Left lung (tissue), 14 donors: ENCODE results near the gene RINL. TPM values are rescaled to one million over a fixed set of nuclear protein-coding genes. Genes with fewer than 3 reads are reported as not detected.
A peak's percentile ranks its signal among the peaks of the same experiment; 100 is the strongest.

Experiments
- ATAC-seq: fragments of 200-7000 bp; cut with Tn5 transposase; one replicate; pipeline ENCODE4 v1.9.1; 2020; ENCODE audit warnings: moderate library complexity
- DNase-seq, 4 donors: peaks; one replicate each; pipeline ENCODE4 v3.0.0-alpha.2; 2013 to 2020
- H3K27ac ChIP-seq, 2 donors: fragments of 200-600 bp; sonication (generic) in 1 of 2; one replicate each; pipeline versions ENCODE4 v1.5.0 to v1.8.0; 2020 to 2021
- H3K27me3 ChIP-seq, 2 donors: fragments of 200-600 bp; sonication (generic) in 1 of 2; one replicate each; pipeline versions ENCODE4 v1.5.0 to v1.8.0; 2020 to 2021
- H3K36me3 ChIP-seq, 2 donors: fragments of 200-600 bp; sonication (generic) in 1 of 2; one replicate each; pipeline versions ENCODE4 v1.5.0 to v1.8.0; 2020 to 2021
- H3K4me1 ChIP-seq, 2 donors: fragments of 200-600 bp; one replicate each; pipeline ENCODE4 v1.8.0; 2021
- H3K4me3 ChIP-seq, 2 donors: fragments of 200-600 bp; sonication (generic) in 1 of 2; one replicate each; pipeline versions ENCODE4 v1.5.0 to v1.8.0; 2020 to 2021; ENCODE audit warnings: mild to moderate bottlenecking in 1 of 2
- H3K9me3 ChIP-seq, 2 donors: fragments of 200-600 bp; sonication (generic) in 1 of 2; one replicate each; pipeline versions ENCODE4 v1.5.0 to v1.8.0; 2020 to 2021
- CTCF ChIP-seq, 2 donors: fragments of 200-600 bp; sonication (generic) in 1 of 2; IDR thresholded peaks; one replicate each; pipeline versions ENCODE4 v1.5.0 to v1.8.0; 2021; ENCODE audit warnings: antibody characterized with exemption in 2 of 2
- intact Hi-C, 2 donors: fragments of 100-400 bp; cut with DNase I; formaldehyde crosslinking; loops; one replicate each; pipeline versions ENCODE4 v1.11.2 to v1.14.2; 2022
- long read RNA-seq, 12 donors: library from polyadenylated mRNA in 2 of 12; unstranded in 2 of 12; transcript quantifications; one replicate each; pipeline ENCODE4 v2.0.0 and lab custom pipeline, GENCODE V29; 2019 to 2026
- polyA plus RNA-seq, 6 donors: library from polyadenylated mRNA; unstranded; fragments of 120-200 nt; gene quantifications; one replicate each; pipeline ENCODE4 v1.2.1, GENCODE V29; 2013; ENCODE audit not compliant: insufficient read length in 6 of 6
- total RNA-seq, 2 donors: library from RNA; stranded (reverse); fragmentation: NEBNext Ultra II Directional; extraction: Animal tissue kit (Norgen Biotek cat#: 25700); gene quantifications; one replicate each; pipeline ENCODE4 v1.2.1, GENCODE V29; 2021
- donor health status: DM: no; HTN: yes; CAD: no.
- donor health status: DM: no; HTN: no; CAD: no.

Gene RINL
- 10 to 100 TPM in 1 of 2 donors, 1 to 10 TPM in 1; 8.6 to 10.8 TPM for total RNA-seq
- polyA plus RNA-seq, result 10 to 100 TPM in 1 of 6 donors, 1 to 10 TPM in 5; 7.2 to 12.0 (median 8.0) TPM
- long read RNA-seq, donor 1, partial matches to known transcripts, result 0 of 2 reads
- long read RNA-seq, donor 1, other reads (novel, unspliced or antisense), result 0 of 2 reads
- long read RNA-seq, donor 2, partial matches to known transcripts, result 0 of 1 reads
- long read RNA-seq, donor 2, other reads (novel, unspliced or antisense), result 0 of 1 reads
- long read RNA-seq, donor 3, partial matches to known transcripts, result 0 of 2 reads
- long read RNA-seq, donor 3, other reads (novel, unspliced or antisense), result 0 of 2 reads
- long read RNA-seq, donor 4, partial matches to known transcripts, result 2 of 3 reads
- long read RNA-seq, donor 4, other reads (novel, unspliced or antisense), result 0 of 3 reads
- long read RNA-seq, donor 5, result 0 reads
- long read RNA-seq, donor 6, result 0 reads
- long read RNA-seq, donor 7, partial matches to known transcripts, result 0 of 2 reads
- long read RNA-seq, donor 7, other reads (novel, unspliced or antisense), result 0 of 2 reads
- long read RNA-seq, donor 8, partial matches to known transcripts, result 0 of 5 reads
- long read RNA-seq, donor 8, other reads (novel, unspliced or antisense), result 0 of 5 reads
- long read RNA-seq, donor 9, result 0 reads
- long read RNA-seq, donor 10, partial matches to known transcripts, result 4 of 6 reads
- long read RNA-seq, donor 10, other reads (novel, unspliced or antisense), result 1 of 6 reads
- long read RNA-seq, donor 11, result 0 reads
- long read RNA-seq, donor 12, partial matches to known transcripts, result 0 of 1 reads
- long read RNA-seq, donor 12, other reads (novel, unspliced or antisense), result 0 of 1 reads

- ATAC-seq (peak; percentile 68), DNase-seq (peak in 3 of 4 donors; percentile 44 to 83 (median 63))
- Histone ChIP-seq H3K9me3 (no peaks in the 10 kb centered on the region), H3K4me3 (peak within 1 kb of the TSS in 1 of 2 donors; percentile 35), H3K4me1 (peaks cover 8 to 25% of the 10 kb centered on the region in 2 donors), H3K27me3 (no peaks in the 10 kb centered on the region), H3K36me3 (peaks cover 0 to 39% of the 10 kb centered on the region in 2 donors), H3K27ac (peak within 1 kb of the TSS; percentile 69 to 86)
- intact Hi-C loops, result no loop called here
- no peak for TF ChIP-seq CTCF (IDR thresholded peaks at IDR 0.05)
Measured at GRCh38 chr19:38877781-38878574, at the start of gene RINL. Gene RINL, minus strand, starts transcription at chr19:38878275. Its CDS starts 1,533 bp downstream, at chr19:38876742.

GRCh38 chr19:38924388-38924787, 46.3 kb upstream of the RINL start:
- H3K27me3 ChIP-seq, result no peaks in the 10 kb centered on the region
- H3K36me3 ChIP-seq, result peaks cover 0 to 46% of the 10 kb centered on the region in 2 donors
- H3K4me3 ChIP-seq, result no peak overlapping the region
- DNase-seq (no peak), ATAC-seq (no peak)
- no peaks in the 10 kb centered on the region for H3K9me3 ChIP-seq
- TF ChIP-seq CTCF (IDR thresholded peaks at IDR 0.05), result no peak
- no peak overlapping the region for H3K27ac ChIP-seq
- peaks cover 2 to 13% of the 10 kb centered on the region in 2 donors for H3K4me1 ChIP-seq
- intact Hi-C loops, result no loop called here

GRCh38 chr19:38922482-38922881, 44.4 kb upstream of the RINL start:
- H3K27me3 ChIP-seq, result no peaks in the 10 kb centered on the region
- ATAC-seq (no peak), DNase-seq (no peak)
- H3K9me3 ChIP-seq, result no peaks in the 10 kb centered on the region
- no peak for TF ChIP-seq CTCF (IDR thresholded peaks at IDR 0.05)
- no peak overlapping the region for H3K27ac ChIP-seq
- no peak overlapping the region for H3K4me3 ChIP-seq
- H3K36me3 ChIP-seq, result peaks cover 0 to 46% of the 10 kb centered on the region in 2 donors
- intact Hi-C loops, result no loop called here
- H3K4me1 ChIP-seq, result no peaks in the 10 kb centered on the region

GRCh38 chr19:38921420-38922274, 43.6 kb upstream of the RINL start:
- H3K27ac ChIP-seq, result no peak overlapping the region
- intact Hi-C loops, result no loop called here
- no peaks in the 10 kb centered on the region for H3K4me1 ChIP-seq
- H3K27me3 ChIP-seq, result no peaks in the 10 kb centered on the region
- DNase-seq (no peak), ATAC-seq (no peak)
- no peaks in the 10 kb centered on the region for H3K9me3 ChIP-seq
- no peak for TF ChIP-seq CTCF (IDR thresholded peaks at IDR 0.05)
- peaks cover 0 to 46% of the 10 kb centered on the region in 2 donors for H3K36me3 ChIP-seq
- H3K4me3 ChIP-seq, result no peak overlapping the region
